Vagina (tissue), 2 donors: ENCODE results near the gene TEAD2.

Source experiments
- CTCF ChIP-seq, 3 experiments: fragments of 450-650 bp in 2 of 3; fragments of 200-600 bp in 1 of 3; sonication (generic) in 1 of 3; IDR thresholded peaks; one replicate each; pipeline ENCODE4 v1.5.1; 2017 to 2019; ENCODE audit warnings: antibody characterized with exemption in 3 of 3, mild to moderate bottlenecking in 2 of 3, moderate library complexity in 2 of 3
- POLR2AphosphoS5 ChIP-seq, 2 donors: sonication (generic); formaldehyde crosslinking; IDR thresholded peaks; one replicate each; pipeline ENCODE4 v1.9.0; 2017; ENCODE audit warnings: antibody characterized with exemption in 2 of 2, mild to moderate bottlenecking in 2 of 2, low read depth in 1 of 2; ENCODE audit not compliant: insufficient read depth in 1 of 2

GRCh38 chr19:49371184-49371583 lies 9.0 kb upstream of the TEAD2 start:
- TF ChIP-seq CTCF (IDR thresholded peaks at IDR 0.05) (no peak), POLR2AphosphoS5 (IDR thresholded peaks at IDR 0.05; ENCODE audit: insufficient read depth in 1 of 2, low read depth in 1 of 2) (no peak)
